HG03469 (cell line): Measurements from ENCODE around the gene VGLL4.
"Not testable (repeated sequence)": the region's sequence is repeated elsewhere in the genome, so short reads cannot be mapped to it uniquely, and the experiment has no call there.

ENCODE experiments used
- ATAC-seq: cut with Tn5 transposase; IDR thresholded peaks from one replicate; pipeline ENCODE4 v1.9.1; 2021; ENCODE audit warnings: mild to moderate bottlenecking, moderate library complexity, moderate number of reproducible peaks; ENCODE audit not compliant: unreplicated experiment

Gene VGLL4, protein sequence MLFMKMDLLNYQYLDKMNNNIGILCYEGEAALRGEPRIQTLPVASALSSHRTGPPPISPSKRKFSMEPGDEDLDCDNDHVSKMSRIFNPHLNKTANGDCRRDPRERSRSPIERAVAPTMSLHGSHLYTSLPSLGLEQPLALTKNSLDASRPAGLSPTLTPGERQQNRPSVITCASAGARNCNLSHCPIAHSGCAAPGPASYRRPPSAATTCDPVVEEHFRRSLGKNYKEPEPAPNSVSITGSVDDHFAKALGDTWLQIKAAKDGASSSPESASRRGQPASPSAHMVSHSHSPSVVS

DNA sequence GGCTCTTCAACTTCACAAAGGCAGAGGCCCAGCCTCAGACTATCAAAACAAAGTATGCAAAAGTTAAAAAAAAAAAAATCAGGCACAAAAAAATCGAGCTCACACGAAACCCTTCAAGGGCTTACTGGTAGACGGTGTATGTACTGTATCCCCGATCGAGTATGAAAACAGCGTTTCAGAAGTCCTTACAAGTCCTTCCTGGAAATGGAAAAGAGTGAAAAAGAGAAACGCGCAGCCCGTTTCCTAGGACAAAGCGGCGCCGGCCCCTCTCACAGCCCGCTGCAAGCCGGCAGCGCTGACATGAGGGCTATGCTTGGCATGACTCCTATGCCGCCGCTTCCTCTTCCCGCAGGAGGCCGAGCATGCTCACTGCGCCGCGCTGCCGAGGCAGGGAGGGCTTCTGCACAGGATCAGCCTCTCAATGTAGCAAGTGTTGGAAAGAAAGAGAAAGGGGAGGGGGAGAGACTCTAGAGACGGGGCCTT lies at the start of gene VGLL4:
TSS of gene VGLL4 (minus strand) at position 311 of the 483 bp plus-strand sequence. CDS start 397 bp downstream, outside the sequence.
- ATAC-seq = peak; percentile 56

DNA sequence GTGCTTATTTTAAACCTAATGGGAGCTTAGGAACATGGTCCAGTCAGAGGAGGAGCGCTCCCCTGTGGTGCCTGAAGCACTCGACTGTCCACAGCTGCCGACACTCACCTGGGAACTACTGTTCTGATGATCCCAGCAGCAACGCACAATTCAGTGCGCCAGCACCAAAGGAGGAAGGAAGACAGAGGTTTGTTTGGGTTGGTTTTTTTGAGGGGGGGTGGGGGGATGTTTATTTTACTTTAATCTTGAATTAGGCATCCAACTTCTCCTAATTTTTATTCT lies 48.8 kb upstream of the VGLL4 start:
- no peak for ATAC-seq

DNA sequence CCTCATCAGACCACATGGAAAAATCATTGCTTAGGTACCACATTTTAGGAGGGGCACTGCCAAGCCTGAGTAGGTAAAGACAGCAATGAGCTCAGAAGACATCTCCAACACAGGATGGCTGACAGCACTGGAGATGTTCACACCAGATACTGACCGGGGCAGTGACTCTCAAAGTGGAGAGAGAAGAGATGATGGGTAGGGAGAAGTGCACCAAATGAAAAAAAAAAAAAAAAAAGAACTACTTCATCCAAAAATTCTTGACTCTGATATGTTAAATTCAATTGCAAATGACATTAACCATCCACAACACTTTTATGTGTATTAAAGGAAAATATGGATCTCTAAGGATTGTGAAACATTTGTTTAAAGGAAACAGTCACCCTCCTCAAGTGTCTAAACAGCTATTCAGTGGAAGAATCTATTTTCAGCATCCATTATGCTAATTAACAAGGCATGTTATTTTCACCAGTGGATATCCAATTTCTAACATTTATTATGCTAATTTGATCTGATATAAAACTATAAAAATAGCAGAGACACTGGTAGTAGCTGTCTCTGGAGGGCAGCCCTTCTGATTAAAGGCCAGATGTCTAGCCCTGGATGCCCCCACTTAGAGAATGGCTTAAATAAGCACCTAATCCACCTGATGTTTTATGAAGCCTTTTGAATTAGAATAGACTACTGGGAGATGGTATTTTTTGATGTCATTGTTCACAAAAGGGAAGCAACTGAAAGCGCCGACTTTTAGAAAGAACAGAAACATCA lies 48.2 kb upstream of the VGLL4 start:
- no peak for ATAC-seq

DNA sequence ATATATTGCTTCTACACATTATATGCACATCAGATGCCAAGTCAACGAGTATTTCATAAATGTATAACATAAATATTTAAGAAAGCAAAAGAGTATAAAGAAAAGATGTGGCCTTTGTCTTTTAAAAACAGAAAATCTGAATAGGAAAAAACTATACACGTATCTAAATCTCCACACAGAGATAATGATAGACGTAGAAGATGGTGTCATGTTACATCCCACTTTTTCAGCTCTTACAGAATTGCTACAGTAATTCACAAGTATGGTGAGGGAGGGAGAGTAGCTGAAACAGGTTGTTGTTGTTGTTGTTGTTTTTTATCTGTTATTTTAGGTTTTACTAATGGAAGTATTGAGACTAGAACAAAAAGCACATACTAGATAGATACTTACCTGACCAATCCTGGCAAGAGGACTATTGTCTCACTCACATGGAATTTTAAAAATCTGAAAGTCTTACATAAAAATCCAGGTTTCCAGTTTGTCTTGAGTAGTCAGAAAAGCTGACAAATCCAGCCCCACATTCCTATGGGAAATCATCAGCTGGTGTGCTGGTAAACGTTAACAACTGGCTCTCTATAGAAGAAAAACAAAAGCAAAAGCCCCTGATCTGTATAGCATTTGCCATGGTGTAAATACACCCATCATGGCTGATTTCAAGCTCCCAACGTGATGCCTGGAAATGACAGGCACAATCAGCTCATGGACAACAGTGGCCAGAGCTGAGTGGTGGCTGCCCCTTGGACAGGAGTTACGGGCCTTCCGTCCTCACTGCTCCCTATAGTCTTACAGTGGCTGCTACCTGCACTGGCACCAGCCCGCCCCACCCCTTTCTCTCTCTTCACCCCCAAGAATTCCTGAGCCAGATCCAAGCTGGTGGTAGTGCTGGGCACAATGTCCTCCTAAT lies 47.4 kb upstream of the VGLL4 start:
- ATAC-seq = no peak

DNA sequence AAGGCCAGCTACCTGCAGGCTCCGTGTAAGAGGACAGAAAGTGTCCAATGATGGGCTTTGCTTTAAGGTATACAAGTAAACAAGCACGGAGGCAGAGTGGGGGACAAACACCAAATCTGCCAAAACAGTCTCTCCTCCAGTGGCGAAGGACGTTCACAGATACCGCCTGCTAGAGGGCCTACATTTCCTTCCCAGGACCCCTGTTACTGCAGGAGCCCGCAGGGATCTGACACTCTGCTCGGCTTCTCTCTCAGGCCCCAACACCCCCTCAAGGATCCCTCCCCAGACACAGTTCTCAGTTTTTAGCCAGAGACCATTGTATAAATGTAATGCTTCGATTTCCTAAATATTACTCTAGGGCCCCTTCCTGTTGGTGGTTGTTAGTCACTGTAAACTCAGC lies 46.0 kb upstream of the VGLL4 start:
- ATAC-seq = no peak

DNA sequence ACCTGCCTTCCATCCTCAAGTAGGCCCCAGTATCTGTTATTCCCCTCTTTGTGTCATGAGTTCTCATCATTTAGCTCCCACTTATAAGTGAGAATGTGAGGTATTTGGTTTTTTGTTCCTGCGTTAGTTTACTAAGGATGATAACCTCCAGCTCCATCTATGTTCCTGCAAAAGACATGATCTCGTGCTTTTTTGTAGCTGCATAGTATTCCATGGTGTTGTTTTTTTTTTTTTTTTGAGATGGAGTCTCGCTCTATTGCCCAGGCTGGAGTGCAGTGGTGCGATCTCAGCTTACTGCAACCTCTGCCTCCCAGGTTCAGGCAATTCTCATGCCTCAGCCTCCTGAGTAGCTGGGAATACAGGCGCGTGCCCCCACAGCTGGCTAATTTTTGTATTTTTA lies 41.3 kb upstream of the VGLL4 start:
- ATAC-seq = not testable (repeated sequence)

DNA sequence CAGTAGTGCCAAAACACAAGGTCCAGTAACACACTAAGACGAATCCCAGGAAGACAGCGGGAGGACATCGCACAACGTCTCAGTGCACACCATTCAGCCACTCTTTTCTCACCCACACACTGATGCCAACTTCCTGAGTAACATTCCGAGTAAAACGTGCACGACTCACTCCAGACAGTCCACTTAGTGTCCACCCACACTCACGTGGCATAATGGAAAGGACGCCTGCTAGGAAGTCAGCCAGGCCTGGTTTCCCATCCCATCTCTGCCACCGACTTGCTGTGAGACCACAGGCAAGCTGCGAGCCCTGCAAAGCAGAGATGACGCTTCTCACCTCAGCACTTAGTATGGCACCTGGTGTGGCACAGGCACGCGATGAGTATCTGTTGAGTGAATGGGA lies 36.8 kb upstream of the VGLL4 start:
- no peak for ATAC-seq

DNA sequence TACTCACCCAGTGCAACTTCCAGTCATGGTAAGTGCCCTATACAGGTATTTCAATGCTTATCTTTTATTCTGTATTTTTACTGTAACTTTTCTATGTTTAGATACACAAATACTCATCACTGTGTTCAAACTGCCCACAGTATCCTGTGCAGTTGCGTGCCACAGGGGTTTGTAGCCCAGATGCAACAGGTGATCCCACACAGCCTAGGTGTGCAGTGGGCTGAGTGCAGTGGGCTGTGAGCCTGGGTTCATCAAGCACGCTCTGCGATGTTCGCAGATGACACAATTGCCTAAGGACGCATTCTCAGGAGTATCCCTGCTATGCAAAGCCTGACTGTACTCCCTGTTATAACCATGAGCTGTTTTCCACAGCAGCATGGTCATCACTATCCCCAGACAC lies 36.2 kb upstream of the VGLL4 start:
- no peak for ATAC-seq

DNA sequence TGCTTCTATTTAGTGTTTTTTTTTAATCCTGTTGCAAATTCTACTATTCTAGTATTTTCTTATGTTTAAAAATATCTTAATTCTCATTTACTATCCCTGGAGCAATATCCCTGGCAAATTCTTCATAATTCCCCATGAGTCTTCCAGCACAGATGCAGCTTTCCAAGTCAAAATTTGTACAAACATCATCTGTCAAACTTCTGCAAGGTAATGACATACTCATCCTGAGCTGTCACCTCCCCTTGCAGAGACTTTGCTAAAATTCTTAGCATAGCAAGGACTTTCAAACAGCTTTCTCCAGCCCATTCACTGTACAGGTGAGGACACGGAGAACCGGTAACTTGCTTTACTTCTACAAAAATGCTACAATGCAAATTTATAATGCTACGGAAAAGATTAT lies 28.6 kb upstream of the VGLL4 start:
- ATAC-seq = no peak

DNA sequence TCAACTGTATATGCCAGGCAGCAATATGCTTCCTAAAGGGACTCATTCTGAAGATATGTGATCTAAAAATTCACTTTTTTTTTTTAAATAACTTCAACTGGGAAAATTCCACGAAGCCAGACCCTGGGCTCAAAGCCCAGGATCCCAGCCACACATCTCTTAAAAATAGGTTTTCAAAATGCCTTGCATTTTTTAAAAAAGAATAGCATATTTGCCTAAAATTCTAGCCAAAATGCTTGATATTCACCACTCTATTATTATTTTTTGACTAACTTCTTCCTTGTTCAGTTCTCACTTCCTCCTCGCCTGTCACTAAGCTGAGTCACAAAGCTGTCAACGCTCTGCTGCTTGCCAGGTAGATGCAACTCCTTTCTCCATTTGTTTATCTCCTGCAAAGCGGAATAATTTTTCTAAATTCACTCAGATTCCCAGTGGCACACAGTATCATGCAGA lies 28.0 kb upstream of the VGLL4 start:
- no peak for ATAC-seq

DNA sequence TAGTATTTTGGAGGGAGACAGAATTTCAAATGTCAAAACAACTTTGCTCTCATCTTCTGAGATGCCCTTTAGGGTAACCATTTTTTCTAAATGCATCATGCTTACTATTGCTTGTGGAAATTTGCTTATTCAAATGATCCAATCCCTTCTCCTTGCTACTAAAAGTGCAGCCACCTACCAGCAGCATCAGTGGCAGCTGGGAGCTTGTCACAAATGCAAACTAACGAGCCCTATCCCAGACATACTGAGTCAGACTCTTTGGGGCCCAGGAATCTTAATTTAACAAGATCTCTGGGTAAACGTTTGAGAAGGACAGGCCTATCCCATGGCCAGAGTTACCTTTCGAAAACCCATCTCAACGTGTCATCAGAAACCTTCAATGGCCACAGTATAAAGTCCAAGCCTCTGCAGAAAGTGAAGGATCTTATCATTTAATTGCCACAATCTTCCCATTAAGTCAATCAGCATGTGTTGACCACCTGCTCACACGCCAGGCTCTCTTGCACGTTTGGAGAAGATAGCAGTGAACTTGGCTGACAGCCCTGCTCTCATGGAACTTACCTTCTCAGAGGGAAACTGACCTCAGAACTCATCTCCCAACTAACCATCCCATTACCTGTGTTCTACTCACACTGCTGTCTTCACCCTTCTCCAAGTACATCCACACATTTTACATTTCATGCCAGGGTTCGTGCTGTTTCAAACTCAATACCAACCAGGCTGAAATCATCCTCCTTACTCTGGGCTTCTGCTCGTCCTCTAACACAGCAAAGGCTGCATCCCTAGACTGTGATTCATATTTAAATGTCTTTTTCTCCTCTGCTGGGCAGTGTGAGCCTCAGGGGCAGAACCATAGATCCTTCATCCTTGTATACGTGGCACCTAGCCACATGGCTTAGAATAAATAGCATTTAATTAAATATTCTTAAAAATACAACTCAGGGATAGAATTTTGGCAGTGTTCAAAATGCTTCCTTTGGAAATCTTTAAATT lies 24.8 kb upstream of the VGLL4 start:
- no peak for ATAC-seq

DNA sequence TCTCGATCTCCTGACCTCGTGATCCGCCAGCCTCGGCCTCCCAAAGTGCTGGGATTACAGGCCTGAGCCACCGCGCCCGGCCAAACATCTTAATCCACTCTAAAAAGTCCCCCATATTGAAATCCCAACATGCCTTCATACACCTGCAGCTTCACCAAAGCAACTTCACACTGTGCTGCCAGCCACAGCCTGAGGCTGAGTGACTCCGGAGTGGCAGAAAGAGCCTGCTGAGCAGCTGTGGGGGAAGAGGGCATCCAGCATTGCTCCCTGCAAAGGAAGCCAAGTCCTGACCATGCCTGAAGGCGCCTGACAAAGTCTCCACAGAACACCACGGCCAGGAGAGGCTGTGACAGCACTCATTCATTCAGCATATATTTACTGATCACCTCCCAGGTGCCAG lies 21.6 kb upstream of the VGLL4 start:
- no peak for ATAC-seq

DNA sequence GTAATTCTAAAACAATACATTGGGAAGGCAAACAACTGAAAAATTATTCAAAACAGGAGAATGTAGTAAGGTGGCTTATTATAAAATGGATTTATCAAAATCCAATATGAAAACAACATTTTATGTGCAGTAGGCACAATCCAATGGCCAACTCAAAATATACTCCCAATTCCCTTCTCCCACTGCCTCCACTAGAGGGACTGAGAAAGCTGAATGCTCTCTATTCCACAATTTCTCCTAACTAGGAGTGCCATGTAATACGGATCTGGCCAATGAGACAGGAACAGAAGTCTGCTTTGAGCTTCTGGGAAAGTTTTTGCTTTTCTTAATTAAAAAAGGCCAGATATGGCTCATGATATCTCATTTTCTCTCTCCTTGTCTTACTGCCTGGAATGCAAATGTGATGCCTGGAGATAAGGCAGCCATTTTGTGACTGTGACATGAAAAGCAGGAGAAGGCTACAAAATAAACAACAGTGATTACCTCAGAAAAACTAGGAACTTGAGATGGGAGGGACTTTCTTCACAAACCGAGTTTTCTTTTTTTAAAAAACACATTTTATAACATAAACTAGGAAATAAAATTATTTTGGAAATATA lies 18.8 kb upstream of the VGLL4 start:
- no peak for ATAC-seq

DNA sequence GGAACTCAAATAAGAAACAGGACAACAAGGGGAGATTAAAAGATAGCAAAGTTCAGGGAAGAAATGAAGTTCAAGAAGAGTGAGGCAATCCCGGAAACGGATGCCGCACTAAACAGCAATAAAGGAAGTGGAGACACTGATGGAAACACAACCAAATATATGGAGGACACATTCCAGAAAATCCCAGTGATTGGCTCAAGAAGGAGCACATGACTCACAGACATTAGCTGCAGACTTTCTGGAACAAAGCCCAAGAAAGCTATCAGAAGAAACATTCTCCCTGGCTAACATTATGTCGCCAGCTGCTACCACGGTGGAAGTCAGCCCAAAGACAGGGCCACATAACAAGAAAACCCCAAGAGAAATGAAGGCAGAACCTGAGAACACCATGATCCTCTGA lies 18.1 kb upstream of the VGLL4 start:
- no peak for ATAC-seq

DNA sequence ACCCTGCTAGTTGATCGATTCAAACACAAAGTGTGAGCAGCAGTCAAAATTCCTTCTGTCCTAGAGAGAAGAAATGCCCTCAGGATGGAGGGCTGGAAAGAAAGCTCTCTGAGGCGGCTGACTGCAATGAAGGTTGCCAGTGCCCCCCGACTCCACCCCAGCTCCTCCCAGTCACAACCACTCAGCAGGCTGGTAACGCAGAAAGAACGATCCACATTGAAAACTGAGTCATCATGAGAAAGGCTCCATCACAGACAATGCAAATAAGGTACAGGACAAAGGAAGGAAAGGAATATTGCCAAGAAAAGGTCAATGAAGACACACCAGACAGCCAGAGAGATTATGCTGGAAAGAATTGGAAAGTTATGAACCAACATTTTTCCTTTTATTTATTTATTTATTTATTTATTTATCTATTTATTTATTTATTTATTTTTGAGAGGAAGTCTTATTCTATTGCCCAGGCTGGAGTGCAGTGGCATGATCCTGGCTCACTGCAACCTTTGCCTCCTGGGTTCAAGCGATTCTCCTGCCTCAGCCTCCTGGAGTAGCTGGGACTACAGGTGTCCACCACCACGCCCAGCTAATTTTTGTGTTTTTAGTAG lies 17.4 kb upstream of the VGLL4 start:
- ATAC-seq = no peak

DNA sequence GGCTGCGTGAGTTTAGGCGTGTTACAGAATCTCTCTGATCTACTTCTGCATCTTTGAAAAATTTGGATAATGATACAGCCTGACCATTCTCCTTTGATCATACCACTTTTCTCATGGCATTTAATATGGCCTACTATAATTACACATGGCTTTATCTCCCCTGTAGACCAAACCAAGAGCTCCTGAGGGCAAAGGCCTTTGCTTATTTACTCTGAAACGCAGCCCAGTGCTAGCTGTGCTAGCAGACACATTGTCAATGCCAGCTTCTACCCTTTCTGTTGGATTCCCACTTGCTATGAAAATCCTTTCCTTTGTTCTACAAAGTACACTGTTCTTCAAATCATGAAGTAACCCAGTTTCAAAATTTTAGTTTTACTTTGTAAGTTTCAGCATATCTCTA lies 16.5 kb upstream of the VGLL4 start:
- no peak for ATAC-seq

DNA sequence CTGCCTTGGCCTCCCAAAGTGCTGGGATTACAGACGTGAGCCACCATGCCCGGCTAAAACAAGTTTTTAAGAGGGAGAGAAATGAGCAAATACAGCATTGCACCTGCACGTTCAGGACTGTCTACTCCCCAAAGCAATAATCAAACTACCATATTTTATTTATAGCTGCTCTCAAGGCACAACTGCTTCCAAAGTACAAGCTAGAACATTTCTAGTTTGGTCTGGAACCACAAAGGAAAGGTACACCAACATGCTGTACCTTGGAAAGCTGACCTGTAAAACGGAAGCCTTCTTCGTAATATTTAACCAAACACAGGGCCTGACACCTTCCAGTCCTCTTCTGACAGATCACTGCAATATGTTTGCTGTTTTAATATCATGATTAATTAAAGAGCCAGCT lies 14.5 kb upstream of the VGLL4 start:
- ATAC-seq = no peak

DNA sequence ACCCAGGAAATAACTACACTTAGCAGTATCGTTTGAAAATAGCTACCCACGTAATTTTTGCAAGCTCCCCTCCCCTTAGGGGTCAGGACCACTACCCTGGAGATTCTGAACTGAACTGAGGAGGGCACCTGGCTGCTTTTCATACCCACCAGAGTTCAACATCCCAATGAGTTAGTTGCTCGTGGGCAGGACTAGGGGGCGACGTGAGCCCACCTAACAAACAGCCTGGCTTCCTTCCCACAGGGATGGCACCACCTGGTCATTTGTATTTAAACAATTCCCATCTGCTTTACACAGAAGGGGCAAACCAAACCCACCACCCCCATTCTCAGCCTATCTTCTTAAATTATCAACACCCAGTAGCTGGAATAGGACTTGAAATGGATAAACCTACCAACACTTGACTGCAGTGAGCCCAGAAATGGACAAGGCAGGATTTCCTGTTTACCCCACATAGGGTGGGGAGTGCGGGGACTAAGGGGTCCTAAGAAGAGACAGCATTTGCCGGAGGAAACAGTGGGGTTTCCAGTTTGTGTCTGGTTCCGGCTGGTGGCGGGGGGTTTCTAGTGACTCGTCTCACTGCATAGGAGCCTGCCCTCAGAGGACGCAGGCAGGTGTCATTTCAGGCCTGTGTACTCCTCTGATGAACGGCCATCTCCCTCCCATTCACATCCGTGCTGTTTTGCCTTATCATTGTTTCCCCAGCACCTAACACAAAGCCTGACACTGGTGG lies 11.6 kb upstream of the VGLL4 start:
- no peak for ATAC-seq

DNA sequence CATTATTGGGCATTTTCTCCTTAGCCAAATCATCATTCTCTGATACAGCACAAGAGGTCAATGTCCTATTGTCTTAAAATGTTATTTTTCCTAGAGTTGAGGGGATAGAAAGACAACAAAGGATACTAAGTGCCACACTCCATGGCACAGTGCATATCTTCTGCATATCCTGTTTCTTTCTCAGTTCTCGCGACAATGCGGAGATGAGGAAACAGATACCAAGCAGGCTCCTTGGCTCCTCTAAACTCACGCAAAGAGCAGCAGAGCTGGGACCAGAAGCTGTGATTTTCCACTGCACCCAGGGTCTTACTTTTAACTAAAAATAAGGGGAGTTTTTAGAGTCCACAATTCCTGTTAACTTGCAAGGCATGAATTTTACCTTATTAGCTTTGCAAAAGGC lies 10.5 kb upstream of the VGLL4 start:
- ATAC-seq = no peak
